ENCODE results near the gene IL15RA. TPM values are rescaled to one million over a fixed set of nuclear protein-coding genes. Genes with fewer than 3 reads are reported as not detected.

The IL15RA gene
- total RNA-seq, 1 donor from 2014 or later = 3.1 TPM

GRCh38 chr10:6013413-6014192, 36.3 kb upstream of the IL15RA start:
- TF ChIP-seq CTCF (IDR thresholded peaks at IDR 0.05; ENCODE audit: insufficient read depth, low read depth, low read length) = no peak
- TF ChIP-seq EZH2 (IDR thresholded peaks at IDR 0.05; ENCODE audit: insufficient read depth, low read length) = no peak
- no peaks in the 10 kb centered on the region for H3K9me3 Mint-ChIP-seq (ENCODE audit: unreplicated experiment)
- Histone ChIP-seq H3K9ac (ENCODE audit: low read length) (no peak overlapping the region), H4K20me1 (ENCODE audit: insufficient read depth, low read length) (no peaks in the 10 kb centered on the region), H3K4me1 (ENCODE audit: insufficient read depth, low read length) (no peaks in the 10 kb centered on the region), H3K4me3 (ENCODE audit: insufficient read depth, low read depth, low read length) (no peak overlapping the region), H3K36me3 (ENCODE audit: insufficient read depth, low read length) (no peaks in the 10 kb centered on the region), H2AFZ (ENCODE audit: low read depth, low read length) (no peak overlapping the region), H3K4me2 (ENCODE audit: low read length) (no peak overlapping the region), H3K27ac (ENCODE audit: low read depth, low read length) (no peak overlapping the region), H3K9me3 (ENCODE audit: insufficient read depth, low read depth, low read length) (no peaks in the 10 kb centered on the region), H3K79me2 (ENCODE audit: insufficient read depth, low read length) (no peaks in the 10 kb centered on the region), H3K27me3 (ENCODE audit: insufficient read depth, low read length) (peaks cover 3% of the 10 kb centered on the region)
- H3K36me3 Mint-ChIP-seq (ENCODE audit: low read depth, unreplicated experiment) = no peaks in the 10 kb centered on the region
- peaks cover 4% of the 10 kb centered on the region for H3K27me3 Mint-ChIP-seq (ENCODE audit: low read depth, unreplicated experiment)
- no peak overlapping the region for H3K4me3 Mint-ChIP-seq (ENCODE audit: unreplicated experiment)
- H3K27ac Mint-ChIP-seq (ENCODE audit: unreplicated experiment) = no peak overlapping the region
- H3K4me1 Mint-ChIP-seq (ENCODE audit: low read depth, unreplicated experiment) = peaks cover 7% of the 10 kb centered on the region
- FAIRE-seq (no peak), DNase-seq (ENCODE audit: low read depth) (no peak)

DNA sequence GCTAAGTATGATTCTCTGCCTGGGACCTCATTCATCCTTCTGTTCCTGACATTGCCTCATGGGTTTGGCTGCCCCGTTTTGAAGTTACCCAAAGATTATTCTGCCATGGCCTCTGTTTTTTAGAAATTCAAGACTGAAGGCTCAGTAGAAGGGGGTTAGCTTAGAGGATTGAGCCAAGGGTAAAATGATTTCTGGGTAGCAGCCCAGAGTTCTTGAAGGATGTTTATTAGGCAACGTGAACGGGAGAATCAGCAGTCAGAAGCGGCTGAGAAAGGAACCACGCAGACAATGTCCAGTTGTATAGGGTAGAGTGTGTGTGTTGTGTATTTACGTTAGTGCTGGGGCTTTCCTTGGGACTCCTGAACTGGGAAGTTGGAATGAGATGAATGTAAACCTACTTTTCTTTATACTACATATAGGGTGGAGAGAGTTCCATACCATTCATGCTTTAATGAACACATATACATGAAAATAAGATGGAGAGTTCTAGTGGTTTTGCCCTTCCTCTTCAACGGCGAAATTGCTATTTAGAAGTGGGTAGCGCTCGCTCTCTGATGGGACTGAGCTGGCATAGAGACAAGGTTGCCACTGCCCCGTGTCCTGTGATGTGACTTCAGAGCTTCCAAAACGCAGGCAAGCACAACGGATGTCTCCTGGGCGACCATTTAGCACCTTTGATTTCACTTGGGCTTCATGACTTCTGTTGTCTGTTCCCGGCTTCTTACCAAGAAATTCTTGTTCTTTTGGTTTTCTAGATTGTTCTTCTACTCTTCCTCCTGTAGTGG, 35.0 kb upstream of the IL15RA start:
- peaks cover 3% of the 10 kb centered on the region for H3K9me3 ChIP-seq (ENCODE audit: insufficient read depth, low read depth, low read length)
- no peak overlapping the region for H3K4me3 ChIP-seq (ENCODE audit: insufficient read depth, low read depth, low read length)
- H2AFZ ChIP-seq (ENCODE audit: low read depth, low read length) = no peak overlapping the region
- H3K27me3 ChIP-seq (ENCODE audit: insufficient read depth, low read length) = no peaks in the 10 kb centered on the region
- FAIRE-seq (no peak), DNase-seq (ENCODE audit: low read depth) (no peak)
- no peak for TF ChIP-seq CTCF (IDR thresholded peaks at IDR 0.05; ENCODE audit: insufficient read depth, low read depth, low read length)
- TF ChIP-seq EZH2 (IDR thresholded peaks at IDR 0.05; ENCODE audit: insufficient read depth, low read length) = no peak
- no peak overlapping the region for H3K9ac ChIP-seq (ENCODE audit: low read length)
- Mint-ChIP-seq H3K36me3 (ENCODE audit: low read depth, unreplicated experiment) (no peaks in the 10 kb centered on the region), H3K9me3 (ENCODE audit: unreplicated experiment) (peaks cover 7% of the 10 kb centered on the region), H3K27ac (ENCODE audit: unreplicated experiment) (no peak overlapping the region), H3K4me1 (ENCODE audit: low read depth, unreplicated experiment) (peaks cover 7% of the 10 kb centered on the region), H3K4me3 (ENCODE audit: unreplicated experiment) (no peak overlapping the region), H3K27me3 (ENCODE audit: low read depth, unreplicated experiment) (peaks cover 4% of the 10 kb centered on the region)
- no peaks in the 10 kb centered on the region for H3K79me2 ChIP-seq (ENCODE audit: insufficient read depth, low read length)
- no peaks in the 10 kb centered on the region for H4K20me1 ChIP-seq (ENCODE audit: insufficient read depth, low read length)
- H3K4me2 ChIP-seq (ENCODE audit: low read length) = no peak overlapping the region
- H3K4me1 ChIP-seq (ENCODE audit: insufficient read depth, low read length) = no peaks in the 10 kb centered on the region
- H3K27ac ChIP-seq (ENCODE audit: low read depth, low read length) = no peak overlapping the region
- H3K36me3 ChIP-seq (ENCODE audit: insufficient read depth, low read length) = no peaks in the 10 kb centered on the region
